Panc1 (cell line): Measurements from ENCODE around the gene CYP2J2.

Experiments
- POLR2AphosphoS5 ChIP-seq: IDR thresholded peaks from 2 replicates; pipeline ENCODE4 v1.6.1; 2012; ENCODE audit warnings: mild to moderate bottlenecking, low read depth, low read length, moderate library complexity
- REST ChIP-seq, 2 experiments: IDR thresholded peaks; 2 replicates each; pipeline ENCODE4 v1.6.1; 2011 to 2012; ENCODE audit warnings: low read depth in 2 of 2, control low read depth in 1 of 2, low read length in 1 of 2, mild to moderate bottlenecking in 1 of 2, moderate library complexity in 1 of 2; ENCODE audit not compliant: insufficient read depth in 1 of 2
- SIN3A ChIP-seq: IDR thresholded peaks from 2 replicates; pipeline ENCODE4 v1.6.1; 2012; ENCODE audit warnings: low read depth, mild to moderate bottlenecking, low read length, moderate library complexity, borderline replicate concordance; ENCODE audit not compliant: insufficient read depth
- TCF7L2 ChIP-seq: IDR thresholded peaks from 2 replicates; pipeline ENCODE4 v1.6.1; 2011; ENCODE audit warnings: mild to moderate bottlenecking, low read depth, low read length, inconsistent platforms
- TF ChIP-seq, protein P1 (sequence below): fragments of 450-650 bp; IDR thresholded peaks from 2 replicates; pipeline ENCODE4 v1.5.1; 2017; ENCODE audit warnings: mild to moderate bottlenecking

GRCh38 chr1:59877108-59877682, 49.4 kb downstream of the CYP2J2 start:
- TF ChIP-seq, protein P1, sequence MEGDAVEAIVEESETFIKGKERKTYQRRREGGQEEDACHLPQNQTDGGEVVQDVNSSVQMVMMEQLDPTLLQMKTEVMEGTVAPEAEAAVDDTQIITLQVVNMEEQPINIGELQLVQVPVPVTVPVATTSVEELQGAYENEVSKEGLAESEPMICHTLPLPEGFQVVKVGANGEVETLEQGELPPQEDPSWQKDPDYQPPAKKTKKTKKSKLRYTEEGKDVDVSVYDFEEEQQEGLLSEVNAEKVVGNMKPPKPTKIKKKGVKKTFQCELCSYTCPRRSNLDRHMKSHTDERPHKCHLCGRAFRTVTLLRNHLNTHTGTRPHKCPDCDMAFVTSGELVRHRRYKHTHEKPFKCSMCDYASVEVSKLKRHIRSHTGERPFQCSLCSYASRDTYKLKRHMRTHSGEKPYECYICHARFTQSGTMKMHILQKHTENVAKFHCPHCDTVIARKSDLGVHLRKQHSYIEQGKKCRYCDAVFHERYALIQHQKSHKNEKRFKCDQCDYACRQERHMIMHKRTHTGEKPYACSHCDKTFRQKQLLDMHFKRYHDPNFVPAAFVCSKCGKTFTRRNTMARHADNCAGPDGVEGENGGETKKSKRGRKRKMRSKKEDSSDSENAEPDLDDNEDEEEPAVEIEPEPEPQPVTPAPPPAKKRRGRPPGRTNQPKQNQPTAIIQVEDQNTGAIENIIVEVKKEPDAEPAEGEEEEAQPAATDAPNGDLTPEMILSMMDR, result no peak
- TF ChIP-seq POLR2AphosphoS5, result no peak
- TF ChIP-seq SIN3A, result no peak
- TF ChIP-seq TCF7L2, result no peak
- TF ChIP-seq REST (IDR thresholded peaks at IDR 0.05; ENCODE audit: insufficient read depth in 1 of 2, low read depth in 2 of 2, low read length in 1 of 2), result no peak
